WI38 (cell line): Measurements from ENCODE around the gene PIRT.
A peak's percentile ranks its signal among the peaks of the same experiment; 100 is the strongest.
"Not testable (repeated sequence)": the region's sequence is repeated elsewhere in the genome, so short reads cannot be mapped to it uniquely, and the experiment has no call there.

Experiments used
- H3K4me3 ChIP-seq: 2 replicates; pipeline ENCODE4 v1.5.1; 2011; ENCODE audit warnings: low read depth, mild to moderate bottlenecking, control low read depth, low read length
- TF ChIP-seq, protein P1 (sequence below): IDR thresholded peaks from 2 replicates; pipeline ENCODE4 v1.5.1; 2012; ENCODE audit warnings: low read depth, mild to moderate bottlenecking, control low read depth, low read length

The PIRT gene

DNA sequence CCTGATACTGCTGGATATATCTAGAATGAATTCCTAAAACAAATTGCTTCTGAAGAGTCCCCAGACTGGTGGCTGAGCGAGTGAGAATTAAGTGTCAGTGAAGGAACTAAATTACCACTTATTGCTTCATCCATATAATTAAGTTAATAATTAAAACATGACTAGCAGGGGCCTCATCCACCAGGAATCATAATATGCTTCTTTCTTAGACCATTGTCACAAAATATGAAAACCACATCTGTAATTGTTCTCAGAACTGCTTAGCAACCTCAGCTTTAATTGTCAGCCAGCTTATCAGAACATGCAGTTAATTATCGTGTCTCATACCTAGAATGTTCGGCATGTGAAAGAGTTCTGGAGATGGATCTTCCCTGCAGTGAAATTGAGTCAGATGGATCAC, 21.2 kb upstream of the PIRT start:
- no peak overlapping the region for H3K4me3 ChIP-seq
- TF ChIP-seq, protein P1, sequence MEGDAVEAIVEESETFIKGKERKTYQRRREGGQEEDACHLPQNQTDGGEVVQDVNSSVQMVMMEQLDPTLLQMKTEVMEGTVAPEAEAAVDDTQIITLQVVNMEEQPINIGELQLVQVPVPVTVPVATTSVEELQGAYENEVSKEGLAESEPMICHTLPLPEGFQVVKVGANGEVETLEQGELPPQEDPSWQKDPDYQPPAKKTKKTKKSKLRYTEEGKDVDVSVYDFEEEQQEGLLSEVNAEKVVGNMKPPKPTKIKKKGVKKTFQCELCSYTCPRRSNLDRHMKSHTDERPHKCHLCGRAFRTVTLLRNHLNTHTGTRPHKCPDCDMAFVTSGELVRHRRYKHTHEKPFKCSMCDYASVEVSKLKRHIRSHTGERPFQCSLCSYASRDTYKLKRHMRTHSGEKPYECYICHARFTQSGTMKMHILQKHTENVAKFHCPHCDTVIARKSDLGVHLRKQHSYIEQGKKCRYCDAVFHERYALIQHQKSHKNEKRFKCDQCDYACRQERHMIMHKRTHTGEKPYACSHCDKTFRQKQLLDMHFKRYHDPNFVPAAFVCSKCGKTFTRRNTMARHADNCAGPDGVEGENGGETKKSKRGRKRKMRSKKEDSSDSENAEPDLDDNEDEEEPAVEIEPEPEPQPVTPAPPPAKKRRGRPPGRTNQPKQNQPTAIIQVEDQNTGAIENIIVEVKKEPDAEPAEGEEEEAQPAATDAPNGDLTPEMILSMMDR: no peak

DNA sequence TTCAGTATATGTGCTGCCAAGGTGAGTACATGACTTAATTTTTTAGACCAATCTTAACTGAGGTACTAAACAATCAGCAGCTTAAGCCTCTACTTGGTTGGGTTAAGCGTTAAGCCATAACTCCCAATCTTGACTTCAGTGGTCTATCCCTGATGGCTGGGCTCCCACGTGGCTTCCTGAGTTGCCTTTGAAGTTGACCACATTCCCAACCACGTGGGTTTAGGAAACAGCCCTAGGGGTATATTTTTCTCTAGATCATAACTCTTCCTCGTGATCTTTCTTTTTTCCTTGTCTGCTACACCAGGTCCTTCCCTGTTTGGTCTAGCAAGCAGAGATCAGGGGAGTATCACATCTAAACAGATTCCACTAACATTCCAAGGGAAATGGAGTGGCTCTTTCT, 20.1 kb upstream of the PIRT start:
- no peak overlapping the region for H3K4me3 ChIP-seq
- TF ChIP-seq, protein P1: no peak

DNA sequence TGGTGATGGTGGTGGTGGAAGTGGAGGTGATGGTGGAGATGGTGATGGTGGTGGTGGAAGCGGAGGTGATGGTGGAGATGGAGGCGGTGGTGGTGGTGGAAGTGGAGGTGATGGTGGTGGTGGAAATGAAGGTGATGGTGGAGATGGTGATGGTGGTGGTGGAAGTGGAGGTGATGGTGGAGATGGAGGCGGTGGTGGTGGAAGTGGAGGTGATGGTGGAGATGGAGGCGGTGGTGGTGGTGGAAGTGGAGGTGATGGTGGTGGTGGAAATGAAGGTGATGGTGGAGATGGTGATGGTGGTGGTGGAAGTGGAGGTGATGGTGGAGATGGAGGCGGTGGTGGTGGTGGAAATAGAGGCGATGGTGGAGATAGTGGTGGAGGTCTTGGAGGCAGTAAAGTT, 8.7 kb upstream of the PIRT start:
- H3K4me3 ChIP-seq: not testable (repeated sequence)

DNA sequence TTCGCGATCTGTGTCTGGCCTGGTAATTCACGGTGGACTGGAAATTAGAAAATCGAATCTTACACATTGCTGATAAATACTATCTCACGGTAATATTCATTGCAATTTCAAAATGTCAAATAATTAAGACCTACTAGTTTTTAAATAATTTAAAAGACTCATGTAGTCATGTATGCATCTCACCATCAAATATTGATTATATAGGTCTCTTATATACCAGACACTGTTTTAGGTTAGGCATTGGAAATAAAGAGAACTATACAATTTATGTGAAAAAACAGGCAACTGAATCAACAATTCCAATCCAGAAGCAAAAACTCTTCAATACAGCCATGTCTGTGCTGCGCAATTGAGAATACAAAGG, 7.5 kb upstream of the PIRT start:
- no peak overlapping the region for H3K4me3 ChIP-seq
- TF ChIP-seq, protein P1: no peak

DNA sequence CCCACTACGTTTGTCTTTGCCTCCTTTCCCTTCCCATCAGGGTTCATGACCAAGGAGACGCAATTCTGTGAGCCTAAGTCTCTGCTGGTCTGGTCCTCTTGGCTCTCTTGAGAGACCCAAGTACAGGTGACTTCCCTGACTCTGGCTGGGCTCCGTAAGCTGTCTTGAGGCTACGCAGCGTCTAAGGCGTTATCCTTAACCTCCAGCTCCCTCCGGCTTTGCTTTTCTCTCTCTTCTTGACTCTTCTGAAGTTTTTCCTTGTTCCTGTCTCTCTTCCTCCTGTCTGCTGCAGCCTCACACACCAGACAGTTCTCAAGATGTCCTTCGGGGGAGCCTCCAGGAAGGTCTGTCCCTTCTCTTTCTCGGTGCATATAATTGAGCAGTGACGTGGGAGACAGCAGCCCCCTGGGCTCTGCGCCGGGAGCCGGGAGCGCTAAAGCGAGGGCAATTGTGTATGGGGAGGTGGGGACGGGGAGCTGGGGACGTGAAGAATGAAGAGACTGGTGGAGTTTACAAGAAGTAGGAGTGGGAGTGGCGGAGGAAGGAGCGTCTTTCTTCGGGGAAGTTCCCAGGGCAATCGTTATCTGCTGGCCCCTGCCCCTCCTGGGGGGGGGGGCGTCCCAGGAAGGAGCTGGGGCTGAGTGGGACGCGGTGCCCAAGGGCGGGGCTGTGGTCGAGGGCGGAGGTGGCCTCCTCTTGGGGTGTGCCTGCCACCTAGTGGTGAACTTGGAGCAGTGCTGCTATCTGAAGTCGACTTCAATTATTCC, 6.9 kb upstream of the PIRT start:
- peak overlapping the region; percentile 43 for H3K4me3 ChIP-seq
- TF ChIP-seq, protein P1: peak; percentile 83

DNA sequence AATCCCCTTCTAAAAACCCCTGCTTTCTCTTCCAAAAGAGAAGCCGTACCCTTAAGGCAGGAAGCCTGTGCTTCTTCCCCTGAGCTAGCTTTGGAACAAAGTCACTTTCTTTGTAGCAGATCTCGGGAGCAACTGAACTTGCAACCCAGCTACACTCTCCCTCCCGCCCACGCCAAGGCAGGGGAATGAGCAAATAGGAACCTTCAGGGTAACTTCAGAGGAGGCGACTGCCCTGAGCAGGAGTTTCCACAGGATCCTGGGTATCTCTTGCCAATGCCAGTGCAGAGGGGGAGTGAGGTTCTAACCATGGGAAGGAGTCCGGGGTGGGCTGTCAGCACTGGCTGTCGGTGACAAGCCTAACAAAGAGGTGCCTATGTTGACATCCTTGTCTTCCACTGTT, 5.9 kb upstream of the PIRT start:
- TF ChIP-seq, protein P1: no peak
- no peak overlapping the region for H3K4me3 ChIP-seq

DNA sequence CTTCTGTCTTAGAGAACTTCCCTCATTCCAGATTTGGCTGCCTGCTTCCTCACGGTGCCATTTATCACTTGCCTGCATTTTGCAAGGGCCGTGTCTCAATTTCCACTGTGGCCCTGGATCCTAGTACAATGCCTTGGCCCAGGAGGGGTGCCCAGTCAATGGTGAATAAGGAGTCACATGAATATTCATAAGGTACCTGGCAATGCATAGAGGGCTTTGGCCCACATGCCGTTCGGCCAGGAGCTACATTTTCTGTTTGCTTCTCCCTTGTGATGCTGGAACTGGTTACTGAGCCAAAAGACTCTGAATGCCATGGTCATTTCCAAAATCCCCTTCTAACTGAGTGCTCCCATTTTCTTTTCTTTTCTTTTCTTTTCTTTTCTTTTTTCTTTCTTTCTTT, 4.8 kb upstream of the PIRT start:
- TF ChIP-seq, protein P1: no peak
- H3K4me3 ChIP-seq: no peak overlapping the region

DNA sequence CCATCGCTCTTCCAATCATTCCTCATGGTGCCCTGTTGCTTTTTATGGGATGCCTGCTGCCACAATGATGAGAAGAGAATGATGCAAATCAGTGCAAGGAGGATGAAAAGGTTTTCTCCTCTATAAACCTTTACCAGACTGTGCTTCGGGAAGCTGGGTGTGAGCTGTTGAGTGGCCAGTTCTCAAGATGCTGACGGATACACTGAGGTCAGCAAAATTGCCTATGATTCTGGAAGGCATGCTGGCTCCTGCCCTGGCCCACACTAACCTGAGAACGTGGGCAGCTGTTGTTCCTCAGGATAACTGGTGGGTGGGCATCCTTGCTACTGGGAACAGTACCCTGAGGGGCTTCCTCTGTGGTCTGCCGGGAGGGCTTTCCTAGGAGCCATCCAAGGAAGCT, 795 bp upstream of the PIRT start:
- no peak overlapping the region for H3K4me3 ChIP-seq
- TF ChIP-seq, protein P1: no peak
